HS-5 (cell line): ENCODE results near the gene NOS2.
"Not testable (repeated sequence)": the region's sequence is repeated elsewhere in the genome, so short reads cannot be mapped to it uniquely, and the experiment has no call there.

Experiments used
- DNase-seq: peaks from one replicate; pipeline ENCODE4 v3.0.0-alpha.2; 2012; ENCODE audit warnings: low read depth

The NOS2 gene

DNA sequence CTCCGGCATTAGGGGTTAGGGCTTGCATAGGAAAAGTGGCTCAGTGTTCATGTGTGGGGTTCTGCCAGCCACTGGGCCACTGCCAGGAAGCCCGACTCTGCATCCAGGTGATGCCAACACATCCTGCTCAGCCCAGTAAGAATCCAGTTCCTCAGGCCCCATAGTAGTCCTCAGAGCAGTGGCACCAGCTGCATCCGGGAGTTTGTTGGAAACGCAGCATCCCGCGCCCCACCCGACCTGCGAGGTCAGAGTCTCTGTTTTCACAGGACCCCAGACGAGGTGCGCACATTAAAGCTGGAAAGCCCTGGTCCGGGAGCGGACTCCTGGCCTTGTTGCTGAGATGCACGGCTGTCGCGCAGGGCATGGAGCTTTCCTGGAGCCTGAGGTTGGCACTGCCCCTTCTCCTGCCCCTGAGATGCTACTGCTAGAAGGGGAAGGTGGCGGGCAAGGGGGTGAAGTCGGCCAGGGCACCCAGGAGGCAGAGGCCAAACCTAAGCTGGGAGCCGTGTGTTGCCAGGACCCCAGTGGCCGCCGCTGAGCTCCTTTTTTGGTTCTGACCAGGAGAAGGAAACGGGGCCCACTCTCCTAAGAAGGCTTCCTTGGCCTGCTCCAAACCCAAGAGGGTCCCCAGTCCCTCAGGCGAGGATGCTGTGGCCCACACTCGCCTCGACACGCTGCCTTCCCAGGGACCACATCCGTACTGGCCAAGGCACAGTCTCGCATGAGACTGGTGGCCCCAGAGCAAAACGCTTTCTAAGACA, 44.4 kb downstream of the NOS2 start:
- no peak for DNase-seq

GRCh38 chr17:27754549-27754948, 45.8 kb downstream of the NOS2 start:
- DNase-seq, result no peak

- not testable (repeated sequence) for DNase-seq
Measured at GRCh38 chr17:27753726-27754125, 46.6 kb downstream of the NOS2 start.

- not testable (repeated sequence) for DNase-seq
Measured at GRCh38 chr17:27752831-27753619, 47.3 kb downstream of the NOS2 start.

DNA sequence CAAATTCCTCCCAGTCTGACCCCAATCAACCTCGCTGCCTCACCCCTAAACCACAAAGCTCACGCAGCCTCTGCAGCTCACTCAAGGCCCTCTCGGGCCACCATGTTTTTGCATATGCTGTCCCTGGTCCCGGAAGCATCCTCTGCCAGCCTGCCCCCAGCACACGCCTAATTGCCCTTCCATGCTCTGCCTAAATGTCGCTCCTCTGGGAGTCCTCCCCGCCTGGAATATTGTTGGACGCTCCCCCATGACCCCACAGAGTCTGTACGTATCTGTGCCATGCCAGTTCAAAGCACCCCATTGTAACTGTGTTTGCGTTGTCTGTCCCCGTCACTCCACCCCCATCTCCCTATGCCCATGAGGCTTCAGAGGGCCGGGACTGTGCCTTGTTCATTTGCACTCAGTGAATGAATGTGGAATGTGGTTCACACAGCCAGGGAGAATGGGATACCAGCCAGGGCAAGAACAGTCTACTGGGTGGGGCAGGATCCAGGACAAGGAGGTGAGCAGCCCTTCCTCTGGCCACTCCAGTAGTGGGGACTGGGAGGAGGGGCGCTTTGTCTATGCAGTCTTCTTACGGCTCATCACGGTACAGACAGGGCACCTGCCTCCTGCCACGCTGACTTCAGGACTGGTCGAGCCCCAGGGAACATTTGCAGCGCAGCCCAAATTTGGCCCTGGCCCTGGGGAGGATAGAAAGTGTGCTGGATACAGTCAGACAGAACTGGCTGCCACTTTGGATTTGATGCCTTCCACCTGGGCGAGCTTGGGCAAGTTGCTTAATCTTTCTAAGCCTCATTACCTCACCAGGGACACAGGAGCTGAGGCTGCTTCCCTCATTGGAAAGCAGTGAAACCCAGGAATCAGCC, 48.5 kb downstream of the NOS2 start:
- no peak for DNase-seq

GRCh38 chr17:27751166-27751565, 49.2 kb downstream of the NOS2 start:
- no peak for DNase-seq

GRCh38 chr17:27749562-27750150, 50.7 kb downstream of the NOS2 start:
- not testable (repeated sequence) for DNase-seq

DNA sequence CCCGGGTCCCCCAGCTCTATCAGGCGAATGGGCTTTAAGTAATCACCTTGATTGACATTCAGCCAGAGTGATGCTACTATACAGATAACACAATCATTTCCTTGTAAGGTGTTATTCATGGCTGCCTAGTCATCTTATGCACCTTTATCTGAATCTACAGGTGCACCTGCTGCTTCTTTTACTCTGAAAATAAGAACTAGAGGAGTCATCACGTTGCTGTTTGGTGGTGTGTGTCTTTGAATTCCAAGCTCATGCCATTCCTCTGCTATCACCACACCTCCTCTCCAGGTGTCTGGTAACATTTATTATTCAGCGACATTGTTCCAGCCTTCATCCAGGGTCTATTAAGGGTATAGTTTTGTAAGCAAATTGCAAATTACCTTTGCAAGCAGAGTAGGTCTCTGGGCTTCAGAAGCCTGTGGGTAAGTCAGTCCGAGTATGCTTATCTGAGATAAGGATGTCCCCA, 51.9 kb downstream of the NOS2 start:
- DNase-seq, result no peak

GRCh38 chr17:27747462-27748359, 52.6 kb downstream of the NOS2 start:
- no peak for DNase-seq

GRCh38 chr17:27746881-27747280, 53.4 kb downstream of the NOS2 start:
- DNase-seq, result no peak

DNA sequence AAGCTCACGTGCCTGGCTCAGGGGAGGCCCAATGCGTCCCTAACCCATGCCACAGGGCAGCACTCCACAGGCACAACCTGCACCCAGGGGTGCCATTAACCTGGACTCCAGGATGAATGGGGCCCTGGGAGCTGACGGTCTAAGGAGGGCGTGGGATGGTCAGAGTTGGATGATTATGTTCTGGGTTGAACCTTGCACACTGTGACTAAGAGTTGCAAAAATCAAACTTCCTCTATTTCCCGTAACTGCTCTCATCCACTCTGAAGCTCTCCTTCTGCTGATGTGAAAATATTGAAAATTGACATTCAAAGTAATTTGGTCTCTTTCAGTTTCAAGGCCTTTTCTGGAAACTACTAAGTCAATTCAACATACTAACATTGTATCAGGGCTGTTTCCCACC, 54.0 kb downstream of the NOS2 start:
- not testable (repeated sequence) for DNase-seq

GRCh38 chr17:27745207-27745830, 55.0 kb downstream of the NOS2 start:
- not testable (repeated sequence) for DNase-seq

- DNase-seq, result no peak
Measured at GRCh38 chr17:27743281-27743885, 56.9 kb downstream of the NOS2 start.

DNA sequence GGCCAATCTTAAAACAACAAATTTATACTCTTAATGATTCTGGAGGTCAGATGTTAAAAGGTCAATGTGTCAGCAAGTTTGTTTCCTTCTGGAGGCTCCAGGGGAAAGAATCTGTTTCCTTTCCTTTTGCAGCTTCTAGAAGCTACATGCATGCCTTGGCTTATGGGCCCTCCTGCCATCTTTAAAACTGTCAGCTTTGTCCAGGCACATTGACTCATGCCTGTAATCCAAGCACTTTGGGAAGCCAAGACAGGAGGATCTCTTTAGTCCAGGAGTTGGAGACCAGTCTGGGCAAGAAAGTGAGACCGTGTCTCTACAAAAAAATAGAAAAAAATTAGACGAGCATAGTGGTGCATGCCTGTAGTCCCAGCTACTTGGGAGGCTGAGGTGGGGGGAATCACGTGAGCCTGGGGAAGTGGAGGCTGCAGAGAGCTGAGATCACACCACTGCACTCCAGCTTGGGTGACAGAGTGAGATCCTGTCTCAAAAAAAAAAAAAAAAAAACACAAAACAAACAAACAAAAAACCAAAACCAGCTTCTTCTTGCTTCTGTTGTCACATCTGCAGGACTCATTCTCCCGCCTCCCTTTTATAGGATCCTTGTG, 58.3 kb downstream of the NOS2 start:
- DNase-seq, result no peak

- no peak for DNase-seq
Measured at GRCh38 chr17:27741361-27741861, 58.9 kb downstream of the NOS2 start.

GRCh38 chr17:27740541-27740940, 59.8 kb downstream of the NOS2 start:
- not testable (repeated sequence) for DNase-seq

- DNase-seq, result no peak
Measured at GRCh38 chr17:27733773-27734172, 66.6 kb downstream of the NOS2 start.

DNA sequence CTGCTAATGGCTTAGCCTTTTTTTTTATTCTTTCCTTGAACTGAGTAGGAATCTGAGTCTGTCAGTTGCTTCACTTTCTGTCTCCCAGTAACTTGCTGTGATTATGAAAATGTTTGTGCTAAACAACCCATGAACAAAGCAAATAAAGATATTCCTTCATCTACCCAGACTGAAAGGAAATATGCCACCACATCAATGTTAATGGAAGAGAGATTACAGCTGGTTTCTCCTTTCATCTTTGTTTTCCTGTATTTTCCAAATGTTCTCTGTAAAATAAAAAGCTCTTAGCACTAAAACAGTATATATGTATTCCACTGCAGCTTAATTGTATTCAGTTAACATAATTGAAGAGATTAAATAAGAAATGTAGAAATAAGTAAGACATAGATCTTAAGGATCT, 67.6 kb downstream of the NOS2 start:
- not testable (repeated sequence) for DNase-seq

- DNase-seq, result not testable (repeated sequence)
Measured at GRCh38 chr17:27725982-27726381, 74.3 kb downstream of the NOS2 start.
